ENCODE data around the gene JPT1. TPM values are rescaled to one million over a fixed set of nuclear protein-coding genes. Genes with fewer than 3 reads are reported as not detected.
A peak's percentile ranks its signal among the peaks of the same experiment; 100 is the strongest.

JPT1 gene
- total RNA-seq, 1 donor = 189 TPM

GRCh38 chr17:75155191-75155601, 884 bp upstream of the JPT1 start:
- no peak for TF ChIP-seq CTCF (IDR thresholded peaks at IDR 0.05; ENCODE audit: insufficient read depth, low read depth, low read length)
- DNase-seq (ENCODE audit: low read depth) = no peak
- no peak overlapping the region for H3K4me3 ChIP-seq (ENCODE audit: low read depth, low read length)

- H3K4me3 ChIP-seq (ENCODE audit: low read depth, low read length) = peak overlapping the region; percentile 92
- DNase-seq (ENCODE audit: low read depth) = no peak
- no peak for TF ChIP-seq CTCF (IDR thresholded peaks at IDR 0.05; ENCODE audit: insufficient read depth, low read depth, low read length)
Measured at GRCh38 chr17:75153780-75154194, 525 bp downstream of the JPT1 start.

- peak overlapping the region; percentile 92 for H3K4me3 ChIP-seq (ENCODE audit: low read depth, low read length)
- no peak for TF ChIP-seq CTCF (IDR thresholded peaks at IDR 0.05; ENCODE audit: insufficient read depth, low read depth, low read length)
- peak; percentile 29 for DNase-seq (ENCODE audit: low read depth)
Measured at GRCh38 chr17:75152922-75153779, 1.2 kb downstream of the JPT1 start.

- DNase-seq (ENCODE audit: low read depth) = peak; percentile 8
- H3K4me3 ChIP-seq (ENCODE audit: low read depth, low read length) = peak overlapping the region; percentile 92
- TF ChIP-seq CTCF (IDR thresholded peaks at IDR 0.05; ENCODE audit: insufficient read depth, low read depth, low read length) = no peak
Measured at GRCh38 chr17:75152523-75152921, 1.8 kb downstream of the JPT1 start.

- DNase-seq (ENCODE audit: low read depth) = no peak
- no peak for TF ChIP-seq CTCF (IDR thresholded peaks at IDR 0.05; ENCODE audit: insufficient read depth, low read depth, low read length)
- H3K4me3 ChIP-seq (ENCODE audit: low read depth, low read length) = no peak overlapping the region
Measured at GRCh38 chr17:75151930-75152329, 2.4 kb downstream of the JPT1 start.

GRCh38 chr17:75147878-75148546, 6.3 kb downstream of the JPT1 start:
- no peak for DNase-seq (ENCODE audit: low read depth)
- H3K4me3 ChIP-seq (ENCODE audit: low read depth, low read length) = no peak overlapping the region
- no peak for TF ChIP-seq CTCF (IDR thresholded peaks at IDR 0.05; ENCODE audit: insufficient read depth, low read depth, low read length)
